H9 (cell line): ENCODE results near the gene SCGN. TPM values are rescaled to one million over a fixed set of nuclear protein-coding genes. Genes with fewer than 3 reads are reported as not detected.

Experiments
- DNase-seq: peaks from one replicate; pipeline ENCODE4 v3.0.0-alpha.2; 2017
- H2AFZ ChIP-seq: one replicate; pipeline ENCODE4 v1.6.1; 2013; ENCODE audit warnings: mild to moderate bottlenecking, low read length, control low read depth, moderate library complexity
- H2AK5ac ChIP-seq: 2 replicates; pipeline ENCODE4 v1.6.1; 2013; ENCODE audit warnings: low read length, control low read depth, mixed read lengths; ENCODE audit not compliant: insufficient read length
- H2BK120ac ChIP-seq: one replicate; pipeline ENCODE4 v1.6.1; 2013; ENCODE audit warnings: low read depth, mild to moderate bottlenecking, low read length, control low read depth, inconsistent platforms; ENCODE audit not compliant: poor library complexity, severe bottlenecking
- H2BK12ac ChIP-seq: 2 replicates; pipeline ENCODE4 v1.6.1; 2013; ENCODE audit warnings: low read length, control low read depth, mixed read lengths, low read depth; ENCODE audit not compliant: insufficient read length
- H2BK15ac ChIP-seq: 2 replicates; pipeline ENCODE4 v1.6.1; 2013; ENCODE audit warnings: low read depth, low read length, control low read depth
- H2BK20ac ChIP-seq: one replicate; pipeline ENCODE4 v1.6.1; 2013; ENCODE audit warnings: low read depth, mild to moderate bottlenecking, low read length, control low read depth, inconsistent platforms; ENCODE audit not compliant: poor library complexity, severe bottlenecking
- H2BK5ac ChIP-seq: 2 replicates; pipeline ENCODE4 v1.6.1; 2013; ENCODE audit warnings: low read length, control low read depth, mixed read lengths; ENCODE audit not compliant: insufficient read length
- H3K14ac ChIP-seq: 2 replicates; pipeline ENCODE4 v1.6.1; 2013; ENCODE audit warnings: low read length, control low read depth; ENCODE audit not compliant: insufficient read depth
- H3K18ac ChIP-seq: 2 replicates; pipeline ENCODE4 v1.6.1; 2013; ENCODE audit warnings: low read depth, mild to moderate bottlenecking, mixed read lengths, low read length, control low read depth; ENCODE audit not compliant: insufficient read length
- H3K23ac ChIP-seq: 2 replicates; pipeline ENCODE4 v1.6.1; 2013; ENCODE audit warnings: low read length, control low read depth, mixed read lengths, low read depth; ENCODE audit not compliant: insufficient read length
- H3K23me2 ChIP-seq: 2 replicates; pipeline ENCODE4 v1.6.1; 2013; ENCODE audit warnings: low read depth, mild to moderate bottlenecking, mixed read lengths, low read length, control low read depth; ENCODE audit not compliant: insufficient read length, poor library complexity, severe bottlenecking
- H3K27ac ChIP-seq: 2 replicates; pipeline ENCODE4 v1.5.1; 2013; ENCODE audit warnings: low read length, control low read depth, mixed read lengths, low read depth; ENCODE audit not compliant: insufficient read length
- H3K27me3 ChIP-seq: 2 replicates; pipeline ENCODE4 v1.6.1; 2013; ENCODE audit warnings: low read length, control low read depth, inconsistent platforms; ENCODE audit not compliant: insufficient read depth
- H3K4ac ChIP-seq: 2 replicates; pipeline ENCODE4 v1.6.1; 2013; ENCODE audit warnings: low read depth, mild to moderate bottlenecking, control low read depth, inconsistent platforms, low read length, moderate library complexity
- H3K4me1 ChIP-seq: 2 replicates; pipeline ENCODE4 v1.6.1; 2013; ENCODE audit warnings: low read length, control low read depth, inconsistent platforms; ENCODE audit not compliant: insufficient read depth
- H3K4me2 ChIP-seq: 2 replicates; pipeline ENCODE4 v1.6.1; 2013; ENCODE audit warnings: low read length, control low read depth, mixed read lengths; ENCODE audit not compliant: insufficient read length, insufficient read depth
- H3K56ac ChIP-seq: 2 replicates; pipeline ENCODE4 v1.6.1; 2013; ENCODE audit warnings: low read depth, mild to moderate bottlenecking, mixed read lengths, low read length, control low read depth; ENCODE audit not compliant: insufficient read length
- H3K79me1 ChIP-seq: 2 replicates; pipeline ENCODE4 v1.6.1; 2013; ENCODE audit warnings: low read depth, mild to moderate bottlenecking, moderate library complexity, low read length, control low read depth, inconsistent platforms; ENCODE audit not compliant: insufficient read depth, poor library complexity, severe bottlenecking
- H3K79me2 ChIP-seq: 2 replicates; pipeline ENCODE4 v1.6.1; 2013; ENCODE audit warnings: low read length, control low read depth, inconsistent platforms; ENCODE audit not compliant: insufficient read depth
- H3K9ac ChIP-seq: 2 replicates; pipeline ENCODE4 v1.6.1; 2013; ENCODE audit warnings: low read length, control low read depth, mixed read lengths; ENCODE audit not compliant: insufficient read length; ENCODE audit errors: extremely low read depth
- H3K9me3 ChIP-seq: one replicate; pipeline ENCODE4 v1.6.1; 2013; ENCODE audit warnings: low read depth, low read length, inconsistent platforms; ENCODE audit not compliant: control insufficient read depth
- H3T11ph ChIP-seq: one replicate; pipeline ENCODE4 v1.6.1; 2013; ENCODE audit warnings: mild to moderate bottlenecking, low read length, control low read depth, inconsistent platforms
- H4K20me1 ChIP-seq: one replicate; pipeline ENCODE4 v1.6.1; 2013; ENCODE audit not compliant: control insufficient read depth, insufficient read length, insufficient read depth
- H4K5ac ChIP-seq: 2 replicates; pipeline ENCODE4 v1.6.1; 2013; ENCODE audit warnings: low read depth, mild to moderate bottlenecking, mixed read lengths, low read length, control low read depth; ENCODE audit not compliant: insufficient read length
- H4K8ac ChIP-seq: replicated peaks from 2 replicates; pipeline ENCODE4 v1.6.1; 2013; ENCODE audit warnings: low read length, control low read depth, mixed read lengths, low read depth; ENCODE audit not compliant: insufficient read length
- H4K91ac ChIP-seq: 2 replicates; pipeline ENCODE4 v1.6.1; 2013; ENCODE audit warnings: low read depth, mild to moderate bottlenecking, moderate library complexity, mixed read lengths, low read length, control low read depth; ENCODE audit not compliant: insufficient read length
- H3K27ac Mint-ChIP-seq, 3 experiments: 2 replicates in 2 of 3; 3 replicates in 1 of 3; pipeline ENCODE4 v1.8.0; 2020 to 2021; ENCODE audit warnings: mixed read lengths in 3 of 3, mild to moderate bottlenecking in 1 of 3, moderate library complexity in 1 of 3
- H3K27me3 Mint-ChIP-seq: 2 replicates; pipeline ENCODE4 v1.8.0; 2021; ENCODE audit warnings: low read depth, mild to moderate bottlenecking, moderate library complexity, mixed read lengths
- H3K36me3 Mint-ChIP-seq, 3 experiments: 2 replicates in 2 of 3; 3 replicates in 1 of 3; pipeline ENCODE4 v1.8.0; 2020 to 2021; ENCODE audit warnings: low read depth in 3 of 3, mixed read lengths in 3 of 3; ENCODE audit not compliant: insufficient read depth in 1 of 3
- H3K4me1 Mint-ChIP-seq, 2 experiments: 2 replicates each; pipeline ENCODE4 v1.8.0; 2020; ENCODE audit warnings: mixed read lengths in 2 of 2
- H3K4me3 Mint-ChIP-seq, 2 experiments: 2 replicates in 1 of 2; 3 replicates in 1 of 2; pipeline ENCODE4 v1.8.0; 2020 to 2021; ENCODE audit warnings: mild to moderate bottlenecking in 2 of 2, mixed read lengths in 2 of 2, moderate library complexity in 1 of 2
- H3K9me3 Mint-ChIP-seq, 2 experiments: 2 replicates in 1 of 2; 3 replicates in 1 of 2; pipeline ENCODE4 v1.8.0; 2020; ENCODE audit warnings: mild to moderate bottlenecking in 2 of 2, mixed read lengths in 2 of 2, moderate library complexity in 1 of 2
- WGBS: extraction: QIAGEN DNeasy Blood & Tissue Kit; methylation state at CpG from one replicate; pipeline ENCODE4 v1.1.7; 2013; ENCODE audit warnings: missing lambda C conversion rate, low lambda C conversion rate, mixed read lengths; ENCODE audit not compliant: insufficient read length; ENCODE audit errors: extremely low coverage; 5-methylcytosine and 5-hydroxymethylcytosine counted together
- total RNA-seq: library from RNA; stranded (reverse); gene quantifications from 2 replicates; pipeline ENCODE4 v1.2.1, GENCODE V29; 2021
- TF ChIP-seq, protein P1 (sequence below): fragments of 200-600 bp; sonication (generic); conservative IDR thresholded peaks from 3 replicates; pipeline ENCODE4 v1.8.0; 2021; ENCODE audit warnings: antibody characterized with exemption, mild to moderate bottlenecking

The SCGN gene
- total RNA-seq, 1 experiment from 2014 or later, result not detected

- Histone ChIP-seq H2BK5ac (no peak overlapping the region), H3K9ac (no peak overlapping the region), H3K9me3 (no peaks in the 10 kb centered on the region), H4K8ac (no peak overlapping the region), H3K79me1 (no peaks in the 10 kb centered on the region), H3T11ph (no peak overlapping the region), H3K4ac (no peak overlapping the region), H3K4me2 (no peak overlapping the region), H4K5ac (no peak overlapping the region), H3K4me1 (no peaks in the 10 kb centered on the region), H2BK12ac (no peak overlapping the region), H4K20me1 (no peaks in the 10 kb centered on the region), H3K14ac (no peak overlapping the region), H2AFZ (no peak overlapping the region), H3K23ac (no peak overlapping the region), H3K79me2 (no peaks in the 10 kb centered on the region), H2BK20ac (no peak overlapping the region), H3K27ac (no peak overlapping the region), H3K27me3 (no peaks in the 10 kb centered on the region), H4K91ac (no peak overlapping the region), H3K23me2 (no peaks in the 10 kb centered on the region), H3K18ac (no peak overlapping the region), H2AK5ac (no peak overlapping the region), H3K56ac (no peak overlapping the region), H2BK15ac (no peak overlapping the region), H2BK120ac (no peak overlapping the region)
- Mint-ChIP-seq H3K27me3 (no peaks in the 10 kb centered on the region), H3K9me3 (no peaks in the 10 kb centered on the region), H3K27ac (no peak overlapping the region), H3K36me3 (peaks cover 0 to 12% (median 7%) of the 10 kb centered on the region in 3 experiments; a peak in 3 of 7 replicates), H3K4me1 (no peaks in the 10 kb centered on the region), H3K4me3 (no peak overlapping the region)
- DNase-seq, result no peak
- TF ChIP-seq, protein P1, sequence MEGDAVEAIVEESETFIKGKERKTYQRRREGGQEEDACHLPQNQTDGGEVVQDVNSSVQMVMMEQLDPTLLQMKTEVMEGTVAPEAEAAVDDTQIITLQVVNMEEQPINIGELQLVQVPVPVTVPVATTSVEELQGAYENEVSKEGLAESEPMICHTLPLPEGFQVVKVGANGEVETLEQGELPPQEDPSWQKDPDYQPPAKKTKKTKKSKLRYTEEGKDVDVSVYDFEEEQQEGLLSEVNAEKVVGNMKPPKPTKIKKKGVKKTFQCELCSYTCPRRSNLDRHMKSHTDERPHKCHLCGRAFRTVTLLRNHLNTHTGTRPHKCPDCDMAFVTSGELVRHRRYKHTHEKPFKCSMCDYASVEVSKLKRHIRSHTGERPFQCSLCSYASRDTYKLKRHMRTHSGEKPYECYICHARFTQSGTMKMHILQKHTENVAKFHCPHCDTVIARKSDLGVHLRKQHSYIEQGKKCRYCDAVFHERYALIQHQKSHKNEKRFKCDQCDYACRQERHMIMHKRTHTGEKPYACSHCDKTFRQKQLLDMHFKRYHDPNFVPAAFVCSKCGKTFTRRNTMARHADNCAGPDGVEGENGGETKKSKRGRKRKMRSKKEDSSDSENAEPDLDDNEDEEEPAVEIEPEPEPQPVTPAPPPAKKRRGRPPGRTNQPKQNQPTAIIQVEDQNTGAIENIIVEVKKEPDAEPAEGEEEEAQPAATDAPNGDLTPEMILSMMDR, result no peak
- no CpG with 5 or more reads among the region's 5 CpGs for WGBS
These were observed 43.3 kb upstream of the SCGN start for GRCh38 chr6:25608558-25609174.
